GM12875 (cell line): ENCODE data around the gene MAML3.

Experiments used
- H3K4me3 ChIP-seq: one replicate; pipeline ENCODE4 v1.5.1; 2011; ENCODE audit warnings: low read depth, low read length, control low read depth
- CTCF ChIP-seq: IDR thresholded peaks from 2 replicates; pipeline ENCODE4 v1.5.1; 2011; ENCODE audit warnings: low read depth, mild to moderate bottlenecking, control low read depth, inconsistent platforms, low read length, moderate library complexity, borderline replicate concordance; ENCODE audit not compliant: insufficient read depth

The MAML3 gene

GRCh38 chr4:140118931-140119640 is 34.9 kb downstream of the MAML3 start:
- H3K4me3 ChIP-seq, result no peak overlapping the region
- no peak for TF ChIP-seq CTCF

- H3K4me3 ChIP-seq, result no peak overlapping the region
- TF ChIP-seq CTCF, result no peak
Observed at GRCh38 chr4:140117947-140118346, 36.0 kb downstream of the MAML3 start.

- TF ChIP-seq CTCF, result no peak
- no peak overlapping the region for H3K4me3 ChIP-seq
Observed at GRCh38 chr4:140116442-140117104, 37.4 kb downstream of the MAML3 start.

GRCh38 chr4:140115140-140115539 is 38.8 kb downstream of the MAML3 start:
- H3K4me3 ChIP-seq, result no peak overlapping the region
- no peak for TF ChIP-seq CTCF

GRCh38 chr4:140113653-140114052 is 40.3 kb downstream of the MAML3 start:
- H3K4me3 ChIP-seq, result no peak overlapping the region
- no peak for TF ChIP-seq CTCF

- H3K4me3 ChIP-seq, result no peak overlapping the region
- no peak for TF ChIP-seq CTCF
Observed at GRCh38 chr4:140112576-140112975, 41.4 kb downstream of the MAML3 start.

GRCh38 chr4:140111256-140111655 is 42.7 kb downstream of the MAML3 start:
- H3K4me3 ChIP-seq, result no peak overlapping the region
- no peak for TF ChIP-seq CTCF
